Stimulated activated CD8-positive, alpha-beta memory T cell treated with anti-CD3 and anti-CD28 coated beads, Interleukin-7, amount 100 ng/mL, for 48 hours (primary cell): ENCODE results near the gene RHOBTB3.
A peak's percentile ranks its signal among the peaks of the same experiment; 100 is the strongest.

Experiments used
- DNase-seq, 2 donors: peaks; one replicate each; pipeline ENCODE4 v3.0.0-alpha.2; 2020; ENCODE audit warnings: low read depth in 1 of 2; ENCODE audit errors: extremely low read depth in 1 of 2

Gene RHOBTB3

GRCh38 chr5:95837492-95837891 is 106.4 kb downstream of the RHOBTB3 start:
- no peak for DNase-seq

GRCh38 chr5:95838001-95838520 is 106.9 kb downstream of the RHOBTB3 start:
- DNase-seq = no peak

GRCh38 chr5:95838556-95838955 is 107.4 kb downstream of the RHOBTB3 start:
- no peak for DNase-seq

GRCh38 chr5:95839658-95840057 is 108.5 kb downstream of the RHOBTB3 start:
- DNase-seq = no peak

- no peak for DNase-seq
Measured at GRCh38 chr5:95840956-95841705, 110.0 kb downstream of the RHOBTB3 start.

GRCh38 chr5:95841914-95842812 is 111.0 kb downstream of the RHOBTB3 start:
- DNase-seq = no peak

- peak; percentile 47 to 69 for DNase-seq
Measured at GRCh38 chr5:95842854-95843544, 111.9 kb downstream of the RHOBTB3 start.

- DNase-seq = no peak
Measured at GRCh38 chr5:95843733-95844223, 112.6 kb downstream of the RHOBTB3 start.

GRCh38 chr5:95845391-95845790 is 114.3 kb downstream of the RHOBTB3 start:
- no peak for DNase-seq
